Renal pelvis (tissue), 4 donors: ENCODE results near the gene OPRL1. TPM values are rescaled to one million over a fixed set of nuclear protein-coding genes. Genes with fewer than 3 reads are reported as not detected.

Experiments
- DNase-seq: peaks from one replicate; pipeline ENCODE4 v3.0.0-alpha.2; 2013
- polyA plus RNA-seq, 3 donors: library from polyadenylated mRNA; unstranded; fragments of 120-200 nt; gene quantifications; one replicate each; pipeline ENCODE4 v1.2.1, GENCODE V29; 2013; ENCODE audit not compliant: insufficient read length in 3 of 3

Gene OPRL1
- polyA plus RNA-seq, 3 donors = 0.94 to 1.2 (median 1.1) TPM

DNA sequence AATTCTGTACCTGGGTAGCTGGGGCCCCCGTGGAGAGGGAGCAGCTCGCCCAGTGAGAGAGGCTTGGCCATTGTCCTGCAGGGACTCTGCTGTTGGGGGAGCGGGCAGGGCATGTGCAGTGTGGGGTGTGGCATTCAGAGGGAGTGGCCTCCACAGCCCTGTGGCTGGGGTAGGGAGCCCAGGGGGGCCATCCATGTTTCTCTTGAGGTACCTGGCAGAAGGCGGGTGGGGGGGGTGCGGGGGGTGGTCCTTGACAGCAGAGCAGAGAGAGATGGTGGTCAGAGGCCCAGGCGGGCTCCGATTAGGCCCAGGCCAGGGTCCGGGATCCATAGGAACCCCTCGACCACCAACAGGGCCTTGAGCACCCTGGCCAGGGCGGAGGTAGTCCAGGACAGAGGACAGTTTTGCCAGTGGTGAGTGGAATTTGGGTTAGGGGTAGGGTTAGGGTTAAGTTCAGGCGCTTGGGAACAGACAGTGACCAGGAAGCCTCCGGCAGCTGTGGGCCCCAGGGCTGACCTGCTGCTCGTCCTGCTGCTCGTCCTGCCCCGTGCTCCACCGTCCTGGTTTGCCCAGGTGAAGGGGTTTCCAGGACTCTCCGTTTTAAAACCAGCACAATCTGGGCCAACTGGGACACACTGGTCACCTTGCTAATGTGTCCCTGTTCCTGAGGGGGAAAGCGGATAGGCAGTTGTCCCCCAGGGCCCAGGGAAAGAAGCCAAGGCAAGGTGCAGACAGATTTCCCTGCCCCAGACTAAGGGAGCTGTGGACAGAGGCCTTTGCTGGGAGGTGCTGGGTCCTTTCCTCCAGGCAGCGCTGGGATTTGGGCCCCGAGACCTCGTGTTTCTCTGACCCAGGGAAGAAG, 59.5 kb downstream of the OPRL1 start:
- DNase-seq = no peak

DNA sequence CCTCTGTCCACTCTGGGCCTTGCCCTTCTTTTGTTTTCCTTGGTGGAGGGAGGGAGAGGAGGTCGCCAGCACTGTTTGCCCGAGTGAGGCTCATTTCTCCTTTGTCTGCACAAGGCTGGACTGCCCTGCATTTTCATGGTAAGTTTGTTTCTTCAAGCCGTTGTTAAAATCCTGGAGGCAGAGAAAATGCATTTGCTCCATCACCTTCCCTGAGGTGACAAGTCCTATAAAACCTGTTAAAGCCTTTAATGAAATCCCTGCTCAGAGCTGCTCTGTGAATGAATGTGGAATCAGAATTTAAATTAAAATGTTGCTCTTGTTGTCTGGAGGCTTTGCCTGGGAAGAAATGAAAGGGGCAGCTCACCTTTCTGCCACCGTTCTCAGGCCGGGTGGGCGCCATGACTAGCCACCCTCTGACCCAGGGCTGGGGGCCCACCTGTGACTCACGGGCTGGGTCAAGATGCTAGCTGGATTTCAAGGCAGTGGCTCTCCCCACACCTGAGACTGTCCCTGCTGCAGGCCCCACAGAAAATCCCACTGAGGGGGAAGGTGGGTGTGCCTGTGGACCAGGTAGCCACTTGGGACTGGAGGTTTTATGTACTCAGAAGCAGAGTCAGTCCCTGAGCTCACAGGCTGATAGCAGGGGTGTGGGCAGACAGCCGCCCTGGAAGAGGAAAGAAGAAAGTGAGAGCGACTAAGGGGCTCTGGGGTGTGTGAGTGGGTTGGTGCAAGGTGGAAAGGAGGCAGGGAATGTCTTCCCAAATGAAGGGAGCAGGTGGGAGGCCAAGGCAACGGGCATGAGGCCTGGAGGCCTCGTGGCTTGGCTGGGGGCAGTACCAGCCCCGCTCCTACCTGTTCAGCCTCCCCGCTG, 60.4 kb downstream of the OPRL1 start:
- no peak for DNase-seq

- no peak for DNase-seq
Observed at GRCh38 chr20:64140956-64141355, 61.1 kb downstream of the OPRL1 start.

DNA sequence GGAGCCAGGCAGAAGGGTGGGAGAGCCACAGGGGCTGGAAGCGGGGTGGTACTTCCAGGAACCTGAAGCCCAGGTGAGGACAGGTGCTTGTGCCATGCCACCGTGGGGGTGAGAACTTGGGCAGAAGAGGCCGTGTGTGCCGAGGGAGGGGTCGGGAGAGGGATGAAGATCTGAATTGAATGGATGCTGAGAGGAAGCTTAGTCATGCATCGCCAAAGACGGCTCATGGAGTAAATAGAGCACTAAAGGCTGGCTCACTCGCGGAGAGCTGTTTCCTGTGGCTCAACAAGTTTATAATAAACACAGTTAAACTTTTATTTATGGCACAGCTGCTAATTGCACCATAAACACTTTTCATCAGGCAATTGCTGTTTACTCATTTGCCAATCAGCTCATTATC, 62.7 kb downstream of the OPRL1 start:
- no peak for DNase-seq

- DNase-seq = no peak
Observed at GRCh38 chr20:64143018-64143801, 63.3 kb downstream of the OPRL1 start.

DNA sequence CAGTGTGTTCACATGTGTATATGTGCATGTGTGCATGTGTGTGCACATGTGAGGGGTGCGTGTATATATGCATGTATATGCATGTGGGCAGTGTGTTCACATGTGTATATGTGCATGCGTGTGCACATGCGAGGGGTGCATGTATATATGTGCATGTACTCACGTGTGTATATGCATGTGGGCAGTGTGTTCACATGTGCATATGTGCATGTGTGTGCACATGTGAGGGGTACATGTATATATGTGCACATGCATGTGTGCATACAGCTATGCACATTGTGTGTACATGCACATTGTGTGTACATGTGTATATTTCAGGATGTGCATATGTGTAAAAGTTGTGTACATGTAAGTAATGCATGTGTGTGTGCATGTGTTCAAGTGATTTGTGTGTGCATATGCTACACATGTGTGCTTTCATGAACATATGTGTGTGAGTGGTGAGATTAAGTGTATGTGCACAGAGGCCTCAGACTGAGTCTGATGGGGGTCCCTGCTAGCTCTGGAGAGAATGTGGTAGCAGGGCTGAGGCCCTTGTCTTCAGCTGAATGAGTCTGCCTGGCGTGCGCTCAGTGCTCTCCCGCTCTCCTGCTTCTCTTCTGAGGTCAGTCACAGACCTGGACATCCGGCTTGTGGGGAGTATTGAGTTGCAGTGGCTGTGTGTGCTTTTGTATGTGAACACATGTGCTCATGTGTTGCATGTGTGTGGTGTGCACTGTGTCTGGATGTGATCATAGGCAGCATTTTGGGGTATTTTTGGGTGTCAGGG, 64.4 kb downstream of the OPRL1 start:
- DNase-seq = no peak

DNA sequence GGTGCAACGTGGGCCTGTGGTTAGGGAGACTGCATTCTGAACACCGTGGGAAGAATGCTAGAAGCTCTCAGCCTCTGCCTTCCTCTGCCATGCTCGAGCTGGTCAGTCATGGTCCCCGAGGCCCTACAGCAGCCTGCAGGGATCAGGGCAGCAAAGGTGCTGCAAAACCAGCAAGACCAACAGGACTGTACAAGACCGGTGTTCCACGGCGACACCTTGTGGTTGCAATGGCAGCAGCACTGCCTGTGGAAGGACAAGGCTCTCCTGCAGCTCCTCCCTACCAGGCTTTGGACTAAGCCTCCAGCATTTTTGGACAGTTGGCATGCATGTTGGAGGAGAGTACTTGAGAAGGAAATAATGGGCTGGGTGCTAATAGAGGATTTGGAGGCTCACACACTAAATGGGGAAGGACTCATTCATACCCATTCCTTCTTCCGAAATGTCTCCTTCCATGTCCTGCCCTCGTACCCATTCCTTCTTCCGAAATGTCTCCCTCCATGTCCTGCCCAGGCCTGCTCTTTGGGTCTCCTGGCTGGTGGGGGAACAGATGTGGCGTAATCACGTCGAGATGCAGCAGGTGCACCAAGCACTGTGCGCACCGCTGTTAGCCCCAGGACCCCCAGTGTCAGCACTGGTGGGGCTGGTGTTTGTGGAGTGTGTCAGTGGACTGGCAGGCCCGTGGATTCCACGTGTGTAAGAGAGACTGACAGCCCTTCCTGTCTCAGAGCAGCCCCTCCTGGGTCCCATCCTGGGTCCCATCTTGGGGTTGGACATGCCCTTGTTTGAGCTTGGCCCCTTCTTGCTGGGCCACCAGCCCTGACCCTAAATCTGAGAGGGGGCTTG, 65.8 kb downstream of the OPRL1 start:
- DNase-seq = no peak

DNA sequence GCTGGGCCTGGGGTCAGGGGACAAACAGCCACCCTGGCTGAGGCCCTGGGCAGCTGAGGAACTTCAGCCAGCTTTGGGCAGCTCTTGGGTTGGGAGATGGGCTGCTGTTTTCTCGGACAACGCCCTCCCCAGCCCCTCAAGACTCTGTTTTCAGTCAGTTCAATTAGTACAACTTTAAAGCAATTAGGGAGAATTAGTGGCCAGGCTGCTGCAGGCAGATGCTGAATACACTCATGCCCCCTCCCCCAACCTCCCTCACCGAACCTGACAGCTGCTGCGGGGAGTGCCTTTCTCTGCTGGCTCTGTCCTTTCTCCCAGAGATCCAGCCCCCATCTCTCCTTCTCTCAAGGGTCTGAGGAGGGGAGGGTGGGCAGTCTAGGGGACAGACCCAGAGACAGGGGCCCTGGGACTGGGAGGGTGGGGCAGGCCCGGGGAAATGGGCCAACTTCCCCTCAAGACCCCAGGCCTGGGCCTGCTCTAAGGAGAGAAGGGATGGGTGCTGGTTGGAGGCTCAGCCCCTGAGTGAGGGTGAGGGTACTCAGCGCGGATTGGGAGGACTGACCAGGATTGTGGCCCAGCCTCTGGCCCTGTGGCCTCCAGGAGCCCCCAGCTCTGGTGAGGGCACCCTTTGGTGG, 66.5 kb downstream of the OPRL1 start:
- no peak for DNase-seq

DNA sequence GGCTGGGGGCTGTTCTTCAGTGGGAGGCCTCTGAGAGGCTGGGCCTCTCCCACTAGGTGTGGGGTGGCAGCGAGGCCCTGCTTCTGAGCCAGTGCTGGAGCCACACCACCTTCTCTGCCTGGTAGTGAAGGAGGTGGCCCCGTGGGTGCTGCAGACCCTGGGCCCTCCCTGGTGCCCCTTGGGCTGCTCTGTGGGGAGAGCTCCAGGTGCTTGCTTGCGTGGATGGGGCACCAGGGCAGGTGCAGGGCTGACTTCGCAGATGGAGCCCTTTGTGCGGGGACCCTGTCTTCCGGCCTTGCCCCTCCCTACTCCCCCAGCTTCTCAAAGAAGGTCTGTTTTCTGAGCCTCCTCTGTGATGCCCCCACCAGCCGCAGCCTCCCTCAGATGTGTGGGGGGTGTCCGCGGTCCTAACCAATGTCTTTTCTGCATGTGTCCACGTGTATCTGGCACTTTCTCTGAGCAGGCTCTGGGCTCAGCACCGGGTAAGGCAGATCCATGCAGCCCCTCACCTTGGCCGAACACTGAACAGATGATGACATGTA, 67.1 kb downstream of the OPRL1 start:
- no peak for DNase-seq

DNA sequence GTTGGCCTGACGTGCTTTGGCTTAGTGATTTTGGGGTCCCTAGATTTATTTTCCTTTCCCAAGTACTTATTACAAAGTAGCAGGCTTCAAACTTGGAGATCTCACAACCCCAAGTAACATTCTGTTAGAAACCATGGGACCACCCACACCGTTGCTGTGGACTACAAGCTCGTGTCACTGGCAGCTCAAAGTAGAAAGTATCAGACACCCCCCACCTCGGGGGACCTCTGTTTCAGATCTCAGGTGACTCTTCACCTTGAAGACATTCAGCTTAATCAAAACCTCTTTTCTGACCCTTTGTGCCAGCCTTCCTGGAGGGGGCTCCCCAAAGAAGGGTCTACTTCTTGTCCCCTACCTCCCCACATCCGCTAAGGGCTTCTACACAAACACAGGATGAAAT, 68.7 kb downstream of the OPRL1 start:
- no peak for DNase-seq

GRCh38 chr20:64149141-64149540, 69.3 kb downstream of the OPRL1 start:
- no peak for DNase-seq

- no peak for DNase-seq
Observed at GRCh38 chr20:64149809-64150560, 70.1 kb downstream of the OPRL1 start.

Other genes with a start within 250 kb of the OPRL1 start
- 10 to 100 TPM; 16.8 to 23.5 (median 19.5) TPM for gene ZBTB46, start 248.8 kb upstream of the OPRL1 start, polyA plus RNA-seq
- gene ABHD16B, start 218.6 kb upstream of the OPRL1 start, polyA plus RNA-seq = not detected
- gene TPD52L2, start 214.8 kb upstream of the OPRL1 start, polyA plus RNA-seq = 100 to 1,000 TPM in 1 of 3 donors, 10 to 100 TPM in 2; 85.7 to 102 (median 94.7) TPM
- gene DNAJC5, start 185.0 kb upstream of the OPRL1 start, polyA plus RNA-seq = 10 to 100 TPM; 30.3 to 35.8 (median 34.7) TPM
- gene UCKL1, start 123.7 kb upstream of the OPRL1 start, polyA plus RNA-seq = 10 to 100 TPM; 54.0 to 66.1 (median 64.6) TPM
- gene ZNF512B, start 110.2 kb upstream of the OPRL1 start, polyA plus RNA-seq = 10 to 100 TPM; 30.5 to 35.0 (median 32.6) TPM
- gene SAMD10, start 100.4 kb upstream of the OPRL1 start, polyA plus RNA-seq = 10 to 100 TPM; 10.0 to 12.0 (median 11.1) TPM
- 10 to 100 TPM; 87.4 to 97.2 (median 92.1) TPM for gene PRPF6, start 99.0 kb upstream of the OPRL1 start, polyA plus RNA-seq
- gene C20orf204, start 43.9 kb upstream of the OPRL1 start, polyA plus RNA-seq = 1 to 10 TPM; 1.3 to 1.5 (median 1.3) TPM
- 10 to 100 TPM in 2 of 3 donors, 1 to 10 TPM in 1; 8.0 to 14.1 (median 13.0) TPM for gene SOX18, start 30.4 kb upstream of the OPRL1 start, polyA plus RNA-seq
- gene TCEA2, start 16.9 kb upstream of the OPRL1 start, polyA plus RNA-seq = 10 to 100 TPM; 88.2 to 97.1 (median 93.6) TPM
- gene RGS19, start 564 bp upstream of the OPRL1 start, polyA plus RNA-seq = 1 to 10 TPM; 6.0 to 7.9 (median 6.7) TPM
- gene LKAAEAR1, start 4.3 kb downstream of the OPRL1 start, polyA plus RNA-seq = under 1 TPM in 2 of 3 donors, not detected in 1; 0.36 TPM
- not detected for gene NPBWR2, start 27.5 kb downstream of the OPRL1 start, polyA plus RNA-seq
- under 1 TPM; 0.44 to 0.80 (median 0.61) TPM for gene MYT1, start 84.4 kb downstream of the OPRL1 start, polyA plus RNA-seq
- gene PCMTD2, start 175.7 kb downstream of the OPRL1 start, polyA plus RNA-seq = 100 to 1,000 TPM; 120 to 217 (median 197) TPM